Karpas-422 (cell line): ENCODE data around the gene HAO1. TPM values are rescaled to one million over a fixed set of nuclear protein-coding genes. Genes with fewer than 3 reads are reported as not detected.

Experiments used
- DNase-seq: peaks from one replicate; pipeline ENCODE4 v3.0.0-alpha.2; 2015
- H2AFZ ChIP-seq: fragments of 200-600 bp; sonication (generic); 2 replicates; pipeline ENCODE4 v1.6.1; 2014; ENCODE audit warnings: antibody characterized with exemption, low read length, mixed read lengths
- H3K27ac ChIP-seq: fragments of 200-600 bp; sonication (generic); 2 replicates; pipeline ENCODE4 v1.5.1; 2014; ENCODE audit warnings: mild to moderate bottlenecking, low read length, moderate library complexity
- H3K27me3 ChIP-seq: fragments of 200-600 bp; sonication (generic); 2 replicates; pipeline ENCODE4 v1.6.1; 2014; ENCODE audit warnings: low read length, mixed read lengths
- H3K36me3 ChIP-seq: fragments of 200-600 bp; sonication (generic); 2 replicates; pipeline ENCODE4 v1.6.1; 2014; ENCODE audit warnings: low read length, mixed read lengths; ENCODE audit not compliant: insufficient read depth
- H3K4me1 ChIP-seq: fragments of 200-600 bp; sonication (generic); 2 replicates; pipeline ENCODE4 v1.6.1; 2014; ENCODE audit warnings: mild to moderate bottlenecking, low read length, mixed read lengths
- H3K4me2 ChIP-seq: fragments of 200-600 bp; sonication (generic); 2 replicates; pipeline ENCODE4 v1.6.1; 2014; ENCODE audit warnings: low read length, low read depth, mild to moderate bottlenecking; ENCODE audit not compliant: poor library complexity, severe bottlenecking
- H3K4me3 ChIP-seq: fragments of 200-600 bp; sonication (generic); 2 replicates; pipeline ENCODE4 v1.5.1; 2014; ENCODE audit warnings: mild to moderate bottlenecking, antibody characterized with exemption, low read length, mixed read lengths
- H3K79me2 ChIP-seq: fragments of 200-600 bp; sonication (generic); 2 replicates; pipeline ENCODE4 v1.6.1; 2014; ENCODE audit warnings: mild to moderate bottlenecking, low read length, mixed read lengths
- H3K9ac ChIP-seq: fragments of 200-600 bp; sonication (generic); 2 replicates; pipeline ENCODE4 v1.6.0; 2014; ENCODE audit warnings: low read length
- H3K9me2 ChIP-seq: fragments of 200-600 bp; sonication (generic), shearing (Covaris generic); replicated peaks from 2 replicates; pipeline ENCODE4 v1.6.0; 2014; ENCODE audit warnings: mild to moderate bottlenecking, low read length, moderate library complexity; ENCODE audit not compliant: insufficient read depth
- H3K9me3 ChIP-seq: fragments of 300-700, 200-600 bp; sonication (generic); 2 replicates; pipeline ENCODE4 v1.6.1; 2014; ENCODE audit warnings: low read length, mixed read lengths
- H4K20me1 ChIP-seq: fragments of 200-600 bp; sonication (generic); 2 replicates; pipeline ENCODE4 v1.6.1; 2014; ENCODE audit warnings: mild to moderate bottlenecking, antibody characterized with exemption, low read length, low read depth; ENCODE audit not compliant: insufficient read depth
- total RNA-seq: library from RNA; depleted of rRNA; stranded (reverse); fragments of >200 nt; shearing (Covaris generic); gene quantifications from 2 replicates; pipeline ENCODE4 v1.2.3, GENCODE V29; 2014; ENCODE audit warnings: low replicate concordance

Gene HAO1
- total RNA-seq, 1 experiment from 2014 or later: not detected

- no peak for DNase-seq
- Histone ChIP-seq H3K79me2 (no peaks in the 10 kb centered on the region), H3K9ac (no peak overlapping the region), H3K4me3 (no peak overlapping the region), H4K20me1 (no peaks in the 10 kb centered on the region), H3K36me3 (no peaks in the 10 kb centered on the region), H3K27ac (no peak overlapping the region), H3K9me2 (no peaks in the 10 kb centered on the region), H2AFZ (no peak overlapping the region), H3K9me3 (no peaks in the 10 kb centered on the region), H3K4me2 (no peak overlapping the region), H3K27me3 (no peaks in the 10 kb centered on the region), H3K4me1 (no peaks in the 10 kb centered on the region)
Measured at GRCh38 chr20:7893014-7893730, 47.1 kb downstream of the HAO1 start.

GRCh38 chr20:7891705-7892104 lies 48.6 kb downstream of the HAO1 start:
- H3K36me3 ChIP-seq: no peaks in the 10 kb centered on the region
- no peak overlapping the region for H2AFZ ChIP-seq
- no peak overlapping the region for H3K27ac ChIP-seq
- H3K4me3 ChIP-seq: no peak overlapping the region
- no peaks in the 10 kb centered on the region for H3K79me2 ChIP-seq
- no peak overlapping the region for H3K4me2 ChIP-seq
- no peaks in the 10 kb centered on the region for H3K27me3 ChIP-seq
- no peak for DNase-seq
- no peak overlapping the region for H3K9ac ChIP-seq
- no peaks in the 10 kb centered on the region for H4K20me1 ChIP-seq
- H3K4me1 ChIP-seq: no peaks in the 10 kb centered on the region
- H3K9me3 ChIP-seq: no peaks in the 10 kb centered on the region; the same call in 1 of the 2 replicates
- H3K9me2 ChIP-seq: no peaks in the 10 kb centered on the region

- Histone ChIP-seq H3K4me2 (no peak overlapping the region), H3K27me3 (no peaks in the 10 kb centered on the region), H4K20me1 (no peaks in the 10 kb centered on the region), H3K4me1 (no peaks in the 10 kb centered on the region), H3K79me2 (no peaks in the 10 kb centered on the region), H3K36me3 (no peaks in the 10 kb centered on the region), H3K27ac (no peak overlapping the region), H2AFZ (no peak overlapping the region), H3K9me3 (no peaks in the 10 kb centered on the region; the same call in 1 of the 2 replicates), H3K9me2 (no peaks in the 10 kb centered on the region; the same call in 1 of the 2 replicates), H3K4me3 (no peak overlapping the region), H3K9ac (no peak overlapping the region)
- DNase-seq: no peak
Measured at GRCh38 chr20:7889736-7890135, 50.5 kb downstream of the HAO1 start.

GRCh38 chr20:7883741-7884140 lies 56.5 kb downstream of the HAO1 start:
- Histone ChIP-seq H3K36me3 (no peaks in the 10 kb centered on the region), H3K4me1 (no peaks in the 10 kb centered on the region)

GRCh38 chr20:7883309-7883708 lies 56.9 kb downstream of the HAO1 start:
- Histone ChIP-seq H4K20me1 (no peaks in the 10 kb centered on the region), H3K9me2 (no peaks in the 10 kb centered on the region; the same call in 1 of the 2 replicates), H3K4me3 (no peak overlapping the region), H3K27me3 (no peaks in the 10 kb centered on the region), H3K4me1 (no peaks in the 10 kb centered on the region), H3K4me2 (no peak overlapping the region), H3K9me3 (no peaks in the 10 kb centered on the region; the same call in 1 of the 2 replicates), H3K79me2 (no peaks in the 10 kb centered on the region), H3K9ac (no peak overlapping the region), H3K27ac (no peak overlapping the region), H2AFZ (no peak overlapping the region), H3K36me3 (no peaks in the 10 kb centered on the region)
- DNase-seq: no peak

More at GRCh38 chr20:7883741-7884140, 56.5 kb downstream of the HAO1 start:
- no peaks in the 10 kb centered on the region; the same call in 1 of the 2 replicates for H3K9me3 ChIP-seq
- no peaks in the 10 kb centered on the region for H3K27me3 ChIP-seq
- H3K27ac ChIP-seq: no peak overlapping the region
- H2AFZ ChIP-seq: no peak overlapping the region
- H3K79me2 ChIP-seq: no peaks in the 10 kb centered on the region
- no peak overlapping the region for H3K9ac ChIP-seq
- H3K4me2 ChIP-seq: no peak overlapping the region
- no peak for DNase-seq
- no peaks in the 10 kb centered on the region; the same call in 1 of the 2 replicates for H3K9me2 ChIP-seq
- no peaks in the 10 kb centered on the region for H4K20me1 ChIP-seq
- no peak overlapping the region for H3K4me3 ChIP-seq

DNA sequence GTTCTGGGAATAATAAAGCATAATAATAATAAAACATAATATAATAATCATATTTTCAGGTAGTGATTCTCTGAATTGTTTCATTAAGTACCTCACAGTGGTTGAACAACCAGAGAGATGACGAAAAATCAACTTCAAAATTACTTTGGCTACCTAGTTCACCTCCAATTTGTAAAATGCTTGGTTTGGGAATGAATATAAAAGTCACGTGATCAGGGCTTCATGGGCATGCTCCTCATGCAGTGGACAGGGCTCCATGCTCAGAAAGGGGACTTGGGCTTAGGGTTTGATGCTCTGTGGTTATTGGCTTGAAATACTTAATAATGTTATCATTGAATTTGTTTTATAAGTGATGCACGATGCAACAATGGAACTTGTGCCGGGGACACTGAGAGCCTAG lies 58.2 kb downstream of the HAO1 start:
- Histone ChIP-seq H3K4me1 (no peaks in the 10 kb centered on the region), H3K4me2 (no peak overlapping the region), H3K79me2 (no peaks in the 10 kb centered on the region), H3K9me2 (no peaks in the 10 kb centered on the region; the same call in 1 of the 2 replicates), H3K36me3 (no peaks in the 10 kb centered on the region), H2AFZ (no peak overlapping the region), H3K27me3 (no peaks in the 10 kb centered on the region), H3K9me3 (no peaks in the 10 kb centered on the region), H4K20me1 (no peaks in the 10 kb centered on the region), H3K27ac (no peak overlapping the region), H3K4me3 (no peak overlapping the region), H3K9ac (no peak overlapping the region)
- no peak for DNase-seq

DNA sequence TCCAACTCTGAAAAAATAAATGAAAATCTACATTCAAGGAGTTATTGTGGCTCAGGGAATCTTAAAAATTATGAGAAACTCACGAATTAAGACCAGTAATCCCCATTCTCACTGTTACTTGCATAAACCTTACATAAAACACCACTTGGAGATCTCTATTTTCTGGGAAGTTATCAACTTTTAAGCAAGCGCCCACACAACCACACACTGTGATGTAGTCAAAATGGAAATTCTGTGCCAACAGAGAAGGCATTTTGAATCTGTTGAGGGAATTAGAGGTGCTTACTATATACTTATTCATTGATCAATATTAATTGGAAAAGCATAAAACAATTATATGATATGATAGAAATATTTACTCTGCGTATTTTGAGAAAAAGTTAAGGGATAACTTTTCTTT lies 58.7 kb downstream of the HAO1 start:
- no peaks in the 10 kb centered on the region for H4K20me1 ChIP-seq
- no peaks in the 10 kb centered on the region for H3K4me1 ChIP-seq
- no peak for DNase-seq
- H3K27me3 ChIP-seq: no peaks in the 10 kb centered on the region
- H3K9me3 ChIP-seq: no peaks in the 10 kb centered on the region
- no peaks in the 10 kb centered on the region; the same call in 1 of the 2 replicates for H3K9me2 ChIP-seq
- no peaks in the 10 kb centered on the region for H3K79me2 ChIP-seq
- H2AFZ ChIP-seq: no peak overlapping the region
- no peaks in the 10 kb centered on the region for H3K36me3 ChIP-seq
- no peak overlapping the region for H3K4me2 ChIP-seq
- no peak overlapping the region for H3K9ac ChIP-seq
- no peak overlapping the region for H3K4me3 ChIP-seq
- H3K27ac ChIP-seq: no peak overlapping the region

DNA sequence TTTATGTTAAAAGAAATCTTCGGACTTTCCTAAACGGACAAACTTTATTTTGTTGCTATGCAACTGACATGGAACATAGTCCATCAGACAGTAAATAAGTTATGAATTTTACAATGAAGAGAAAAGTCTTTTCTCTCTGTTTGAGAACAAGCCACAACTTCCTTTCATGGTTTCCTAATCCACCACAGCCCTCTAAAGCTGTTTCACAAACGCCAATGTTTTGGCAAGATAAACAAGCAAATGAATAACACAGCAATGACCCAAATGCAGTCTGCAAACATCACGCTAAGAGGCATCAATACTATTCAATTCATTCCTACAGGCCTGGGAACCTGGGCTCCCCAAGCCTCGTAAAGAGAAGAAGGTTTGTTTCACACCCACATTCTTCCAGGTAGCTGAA lies 60.4 kb downstream of the HAO1 start:
- Histone ChIP-seq H4K20me1 (no peaks in the 10 kb centered on the region), H3K36me3 (no peaks in the 10 kb centered on the region), H3K9me2 (no peaks in the 10 kb centered on the region; the same call in 1 of the 2 replicates), H3K4me1 (no peaks in the 10 kb centered on the region), H3K79me2 (no peaks in the 10 kb centered on the region), H3K9me3 (no peaks in the 10 kb centered on the region), H3K27ac (no peak overlapping the region), H3K9ac (no peak overlapping the region), H3K4me3 (no peak overlapping the region), H3K4me2 (no peak overlapping the region), H2AFZ (no peak overlapping the region), H3K27me3 (no peaks in the 10 kb centered on the region)
- DNase-seq: no peak
